Stimulated activated naive B cell treated with anti-CD40 and anti-IgM and Interleukin-4, amounts not matched to agents 10 μg/mL and 1 μg/mL and 100 μg/mL, for 72 hours (primary cell): ENCODE measurements around the gene ESPNL.
A peak's percentile ranks its signal among the peaks of the same experiment; 100 is the strongest.

Experiments
- ATAC-seq, 2 donors: fragments of 150-1000 bp; cut with Tn5 transposase; replicated peaks; 2 replicates each; pipeline ENCODE4 v1.10.0; 2021; ENCODE audit warnings: moderate library complexity in 1 of 2
- DNase-seq: peaks from one replicate; pipeline ENCODE4 v3.0.0; 2021
- H3K27ac Mint-ChIP-seq: one replicate; pipeline ENCODE4 v1.8.0; 2022; ENCODE audit warnings: mild to moderate bottlenecking, mixed read lengths
- H3K27me3 Mint-ChIP-seq, 2 donors: one replicate each; pipeline ENCODE4 v1.8.0; 2022; ENCODE audit warnings: mixed read lengths in 2 of 2
- H3K36me3 Mint-ChIP-seq, 2 donors: one replicate each; pipeline ENCODE4 v1.8.0; 2022; ENCODE audit warnings: mixed read lengths in 2 of 2, mild to moderate bottlenecking in 1 of 2
- H3K4me1 Mint-ChIP-seq, 2 donors: one replicate each; pipeline ENCODE4 v1.8.0; 2022; ENCODE audit warnings: mixed read lengths in 2 of 2, mild to moderate bottlenecking in 1 of 2
- H3K4me3 Mint-ChIP-seq, 2 donors: one replicate each; pipeline ENCODE4 v1.8.0; 2022; ENCODE audit warnings: mild to moderate bottlenecking in 2 of 2, mixed read lengths in 2 of 2, moderate library complexity in 1 of 2
- H3K9me3 Mint-ChIP-seq, 2 donors: one replicate each; pipeline ENCODE4 v1.8.0; 2022; ENCODE audit warnings: mixed read lengths in 2 of 2, mild to moderate bottlenecking in 1 of 2

The ESPNL gene

DNA sequence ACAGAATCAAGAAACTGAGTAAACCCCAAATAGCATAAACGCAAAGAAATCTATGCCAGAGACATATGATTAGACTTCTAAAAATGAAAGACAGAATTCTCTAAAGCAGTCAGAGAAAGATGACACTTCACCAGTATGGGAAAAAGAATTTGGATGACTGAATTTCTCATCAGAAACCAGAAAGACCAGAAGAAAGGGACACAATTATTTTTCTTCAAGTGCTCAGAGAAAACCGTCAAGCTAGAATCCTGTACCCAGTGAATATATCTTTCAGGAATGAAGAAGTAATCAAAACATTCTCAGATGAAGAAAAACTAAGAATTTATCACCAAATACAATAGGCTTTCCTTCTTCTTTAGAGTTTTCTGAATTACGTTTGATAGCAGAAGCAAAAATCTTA, 14.2 kb upstream of the ESPNL start:
- Mint-ChIP-seq H3K27ac (no peak overlapping the region), H3K27me3 (no peaks in the 10 kb centered on the region), H3K36me3 (peaks cover 52 to 70% of the 10 kb centered on the region in 2 donors), H3K9me3 (no peaks in the 10 kb centered on the region), H3K4me1 (peaks cover 4 to 19% of the 10 kb centered on the region in 2 donors), H3K4me3 (no peak overlapping the region)
- DNase-seq: no peak
- ATAC-seq: no peak

DNA sequence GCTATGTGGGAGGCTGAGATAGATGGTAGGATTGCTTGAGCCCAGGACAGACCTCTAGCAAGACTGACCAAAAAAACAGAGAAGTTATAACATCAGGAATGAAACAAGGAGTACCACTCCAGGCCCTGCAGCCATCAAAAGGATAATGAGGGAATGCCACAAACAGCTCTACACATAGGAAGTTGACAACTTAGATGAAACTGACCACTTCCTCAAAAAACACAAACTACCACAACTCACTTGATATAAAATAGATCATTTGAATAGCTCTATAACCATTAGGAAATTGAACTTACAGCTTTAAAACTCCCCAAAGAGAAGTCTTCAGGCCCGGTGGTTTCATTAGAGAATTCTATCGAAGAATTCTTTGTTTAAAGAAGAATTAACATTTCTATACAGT, 12.9 kb upstream of the ESPNL start:
- ATAC-seq (peak; percentile 65 to 69), DNase-seq (no peak)
- H3K36me3 Mint-ChIP-seq: peaks cover 44 to 69% of the 10 kb centered on the region in 2 donors
- H3K27ac Mint-ChIP-seq: peak overlapping the region; percentile 43
- H3K4me3 Mint-ChIP-seq: no peak overlapping the region
- H3K4me1 Mint-ChIP-seq: peaks cover 4 to 19% of the 10 kb centered on the region in 2 donors
- no peaks in the 10 kb centered on the region for H3K27me3 Mint-ChIP-seq
- no peaks in the 10 kb centered on the region for H3K9me3 Mint-ChIP-seq

DNA sequence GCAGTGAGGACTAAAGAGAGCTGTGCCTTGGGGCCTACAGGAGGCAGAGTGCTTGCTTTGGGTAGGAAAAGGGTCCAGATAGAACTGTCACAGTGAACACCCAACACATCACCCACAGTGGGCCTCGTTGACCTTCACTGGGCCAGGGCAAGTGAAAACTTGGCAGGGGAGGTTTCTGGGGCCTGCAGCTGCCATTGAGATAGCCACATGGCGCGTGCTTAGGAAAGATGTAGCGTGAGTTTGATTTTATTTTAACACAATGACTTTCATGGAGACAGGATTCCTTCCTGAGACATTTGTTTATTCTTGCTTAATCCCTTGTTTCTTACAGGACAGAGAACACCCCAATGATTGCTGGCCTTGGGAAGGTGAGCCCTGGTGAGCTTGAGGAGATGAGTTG, 9.3 kb upstream of the ESPNL start:
- H3K36me3 Mint-ChIP-seq: peaks cover 41 to 54% of the 10 kb centered on the region in 2 donors
- H3K27ac Mint-ChIP-seq: no peak overlapping the region
- no peak overlapping the region for H3K4me3 Mint-ChIP-seq
- H3K4me1 Mint-ChIP-seq: peaks cover 7 to 19% of the 10 kb centered on the region in 2 donors
- ATAC-seq: no peak
- H3K9me3 Mint-ChIP-seq: no peaks in the 10 kb centered on the region
- DNase-seq: no peak
- H3K27me3 Mint-ChIP-seq: no peaks in the 10 kb centered on the region

DNA sequence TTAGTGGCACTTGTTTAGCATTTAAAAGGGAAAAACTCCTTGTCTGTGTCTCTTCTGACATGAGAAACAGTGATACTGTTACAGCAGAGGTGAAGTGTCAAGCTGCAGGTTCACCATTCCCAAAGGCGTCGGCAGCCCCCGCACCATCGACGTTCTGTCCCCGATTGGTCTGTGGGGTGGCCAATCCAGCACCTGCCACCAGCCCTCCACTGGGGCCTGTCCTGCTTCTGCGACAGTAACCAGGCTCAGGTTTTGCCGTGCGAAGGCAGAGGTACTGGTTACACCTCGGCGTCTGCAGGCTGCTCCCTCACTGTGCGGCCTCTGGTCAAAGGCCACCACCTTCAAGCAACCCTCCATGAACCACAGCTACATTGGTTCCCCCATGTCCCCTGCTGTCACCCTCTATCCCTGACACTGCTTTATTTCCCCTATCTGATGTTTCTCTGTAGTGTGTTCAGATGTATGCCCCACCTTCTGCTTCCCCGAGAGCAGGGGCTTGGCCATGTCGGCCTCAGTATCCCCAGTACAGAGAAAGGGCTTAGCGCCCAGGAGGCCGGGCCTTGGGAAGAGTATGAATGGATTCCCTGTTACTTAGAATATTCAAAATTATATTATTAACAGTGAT, 8.6 kb upstream of the ESPNL start:
- H3K9me3 Mint-ChIP-seq: no peaks in the 10 kb centered on the region
- H3K27me3 Mint-ChIP-seq: no peaks in the 10 kb centered on the region
- H3K36me3 Mint-ChIP-seq: peaks cover 39 to 53% of the 10 kb centered on the region in 2 donors
- H3K27ac Mint-ChIP-seq: no peak overlapping the region
- no peak for DNase-seq
- H3K4me3 Mint-ChIP-seq: no peak overlapping the region
- H3K4me1 Mint-ChIP-seq: peaks cover 8 to 19% of the 10 kb centered on the region in 2 donors
- ATAC-seq: no peak

DNA sequence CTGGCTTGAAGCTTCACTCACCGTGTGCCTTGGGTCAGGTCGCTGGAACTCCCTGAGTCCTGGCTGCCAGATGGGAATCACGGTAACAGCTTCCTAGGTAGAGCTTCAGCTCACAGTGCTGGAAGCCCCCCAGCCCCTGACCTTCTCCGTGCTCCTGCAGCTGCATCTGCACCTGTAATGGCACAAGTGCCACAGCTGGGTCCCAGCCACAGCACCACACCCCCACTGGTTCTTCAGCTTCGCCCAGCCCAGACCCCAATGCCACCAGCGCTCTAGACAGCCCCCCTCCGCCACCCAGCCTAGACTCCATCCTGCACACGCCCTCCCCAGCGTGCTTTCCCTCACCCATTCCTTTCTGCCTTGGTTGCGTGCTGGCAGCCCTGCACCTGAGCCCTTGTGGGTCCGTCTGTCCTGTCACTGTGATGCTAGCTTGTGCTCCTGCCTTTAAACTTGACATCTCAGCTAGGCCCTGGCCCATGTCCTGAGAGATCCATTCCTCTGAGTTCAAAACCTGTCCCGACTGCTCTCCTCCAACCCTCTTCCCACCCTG, 7.6 kb upstream of the ESPNL start:
- H3K27ac Mint-ChIP-seq: peak overlapping the region; percentile 20

DNA sequence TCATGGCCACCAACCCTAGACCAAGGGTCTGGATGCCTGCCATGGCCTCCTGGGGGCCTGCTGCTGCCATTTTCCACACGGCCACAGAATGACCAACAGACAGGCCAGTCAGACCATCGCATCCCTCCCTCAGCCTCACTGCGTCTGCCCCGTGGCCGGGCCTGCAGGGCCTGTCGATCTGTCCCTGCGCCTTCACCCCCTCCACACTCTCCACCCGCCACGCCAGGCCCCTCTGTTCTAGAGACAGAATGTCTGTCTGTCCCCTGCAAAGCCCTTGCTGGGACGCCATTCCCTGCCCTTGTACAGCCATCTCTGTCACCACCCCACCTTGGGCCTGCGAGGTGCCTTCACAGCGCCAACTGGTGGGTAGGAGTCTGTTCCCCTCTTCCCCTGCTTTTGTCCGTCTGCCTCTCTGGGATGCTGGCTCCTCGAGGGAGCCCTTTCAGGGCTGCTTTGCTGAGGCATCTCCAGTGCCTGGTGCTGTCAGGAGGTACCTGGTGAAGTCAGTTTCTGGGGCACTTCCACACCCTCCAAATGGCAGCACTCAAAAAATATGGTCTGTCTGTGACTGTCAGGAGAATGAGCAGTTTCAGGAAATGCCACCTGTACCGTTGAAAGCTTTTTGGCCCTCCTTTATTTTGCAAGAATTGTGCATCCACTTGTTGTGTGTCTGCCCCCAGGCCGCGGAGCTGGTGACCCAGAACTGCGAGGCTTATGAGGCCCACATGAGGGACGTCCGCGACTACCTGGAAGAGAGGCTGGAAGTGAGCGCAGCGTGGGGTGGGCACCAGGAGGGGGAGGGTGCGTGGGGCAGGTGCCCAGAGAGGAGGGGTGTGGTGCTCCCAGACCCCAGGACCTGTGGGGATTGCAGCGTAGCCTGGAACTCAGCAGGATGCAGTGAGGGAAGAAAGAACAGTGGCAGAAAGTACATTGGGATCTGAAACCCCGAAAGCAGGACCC, 6.7 kb upstream of the ESPNL start:
- ATAC-seq (no peak), DNase-seq (no peak)
- H3K4me1 Mint-ChIP-seq: peaks cover 14 to 18% of the 10 kb centered on the region in 2 donors
- H3K9me3 Mint-ChIP-seq: peaks cover 0 to 3% of the 10 kb centered on the region in 2 donors
- peak overlapping the region; percentile 20 for H3K27ac Mint-ChIP-seq
- H3K27me3 Mint-ChIP-seq: no peaks in the 10 kb centered on the region
- H3K4me3 Mint-ChIP-seq: no peak overlapping the region
- peaks cover 43 to 61% of the 10 kb centered on the region in 2 donors for H3K36me3 Mint-ChIP-seq

More for the DNA sequence above, 7.6 kb upstream of the ESPNL start:
- ATAC-seq: no peak
- no peak overlapping the region for H3K4me3 Mint-ChIP-seq
- peaks cover 7 to 15% of the 10 kb centered on the region in 2 donors for H3K4me1 Mint-ChIP-seq
- H3K27me3 Mint-ChIP-seq: no peaks in the 10 kb centered on the region
- H3K36me3 Mint-ChIP-seq: peaks cover 44 to 58% of the 10 kb centered on the region in 2 donors
- no peak for DNase-seq
- no peaks in the 10 kb centered on the region for H3K9me3 Mint-ChIP-seq

DNA sequence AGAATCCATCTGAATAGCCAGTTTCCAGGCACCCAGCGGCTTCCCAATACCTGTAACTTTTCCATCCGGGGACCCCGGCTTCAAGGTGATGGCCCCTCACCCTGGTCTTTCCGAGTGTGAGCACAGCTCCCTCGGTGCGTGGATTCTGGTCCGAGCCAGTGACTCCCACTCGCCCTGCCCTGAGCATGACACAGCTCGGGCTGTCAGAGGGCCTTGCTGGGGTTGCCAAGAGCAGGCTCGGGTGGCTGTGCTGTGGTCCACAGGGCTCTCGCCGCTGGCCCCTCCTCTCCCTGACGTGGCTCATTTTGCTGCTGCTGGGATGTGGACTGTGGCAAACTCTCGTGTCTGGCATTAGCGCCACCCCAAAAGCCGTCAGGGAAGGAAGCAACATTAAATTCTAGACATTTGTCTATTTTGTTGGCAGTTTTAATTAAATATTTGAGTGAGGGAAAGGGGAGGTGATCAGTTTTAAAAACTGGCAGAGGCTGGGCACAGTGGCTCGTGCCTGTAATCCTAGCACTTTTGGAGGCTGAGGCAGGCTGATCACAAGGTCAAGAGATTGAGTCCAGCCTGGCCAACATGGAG, 5.6 kb upstream of the ESPNL start:
- H3K4me3 Mint-ChIP-seq: no peak overlapping the region
- ATAC-seq (no peak), DNase-seq (no peak)
- H3K27ac Mint-ChIP-seq: peak overlapping the region; percentile 20
- H3K27me3 Mint-ChIP-seq: no peaks in the 10 kb centered on the region
- peaks cover 25 to 26% of the 10 kb centered on the region in 2 donors for H3K4me1 Mint-ChIP-seq
- H3K9me3 Mint-ChIP-seq: peaks cover 0 to 3% of the 10 kb centered on the region in 2 donors
- H3K36me3 Mint-ChIP-seq: peaks cover 42 to 67% of the 10 kb centered on the region in 2 donors

DNA sequence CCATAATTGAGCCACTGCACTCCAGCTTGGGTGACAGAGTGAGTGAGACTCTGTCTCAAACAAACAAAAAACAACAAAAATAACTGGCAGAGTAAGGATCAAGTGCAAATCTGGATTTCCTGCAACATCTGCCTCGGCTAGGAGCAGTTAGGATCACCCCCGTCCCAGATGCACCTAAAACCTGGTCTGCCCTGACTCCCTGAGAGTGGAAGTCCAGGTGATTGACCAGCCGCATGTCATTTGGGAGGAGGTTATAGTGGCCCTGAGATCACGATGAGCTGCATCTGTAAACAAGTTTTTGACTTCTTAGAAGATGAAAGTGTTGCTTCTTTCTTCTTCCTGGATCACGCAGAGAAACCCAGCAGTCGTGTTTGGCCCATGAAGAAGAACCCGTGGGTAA, 5.0 kb upstream of the ESPNL start:
- peaks cover 29 to 30% of the 10 kb centered on the region in 2 donors for H3K4me1 Mint-ChIP-seq
- no peak overlapping the region for H3K27ac Mint-ChIP-seq
- peaks cover 0 to 3% of the 10 kb centered on the region in 2 donors for H3K9me3 Mint-ChIP-seq
- peaks cover 42 to 69% of the 10 kb centered on the region in 2 donors for H3K36me3 Mint-ChIP-seq
- H3K27me3 Mint-ChIP-seq: no peaks in the 10 kb centered on the region
- no peak for ATAC-seq
- DNase-seq: no peak
- H3K4me3 Mint-ChIP-seq: no peak overlapping the region

DNA sequence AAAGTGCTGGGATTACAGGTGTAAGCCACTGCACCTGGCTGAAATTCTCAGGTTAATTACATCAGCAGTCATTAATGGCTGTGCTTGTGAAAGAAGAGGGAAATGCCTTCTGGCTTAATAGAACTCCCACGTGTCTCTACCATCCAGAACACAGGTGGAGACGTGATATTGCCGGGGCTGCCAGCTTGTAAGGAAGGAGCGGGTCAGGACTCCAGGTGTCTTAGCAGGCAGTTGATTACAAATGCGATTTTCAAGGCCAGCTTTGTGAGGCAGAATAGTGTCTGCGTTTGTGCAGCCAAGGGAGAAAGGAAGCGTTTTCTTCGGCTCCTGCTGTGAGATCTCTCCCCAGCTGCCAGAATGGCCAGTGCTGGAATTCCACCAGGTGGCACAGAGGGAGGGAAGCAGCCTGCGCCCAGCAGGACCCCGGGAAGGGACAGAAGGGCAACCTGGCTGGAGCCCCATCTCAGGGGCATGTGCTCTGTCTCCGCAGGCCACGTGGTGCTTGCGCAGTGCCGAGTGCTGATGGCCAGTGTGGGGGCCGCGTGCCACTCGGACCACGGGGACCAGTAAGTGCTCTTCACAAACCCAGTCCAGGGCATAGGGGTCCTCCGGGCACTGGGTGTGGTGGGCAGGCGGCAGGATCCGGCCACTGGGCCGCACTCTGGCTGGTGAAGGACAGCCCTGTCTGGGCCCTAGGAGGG, 3.7 kb upstream of the ESPNL start:
- H3K36me3 Mint-ChIP-seq: peaks cover 42 to 59% of the 10 kb centered on the region in 2 donors
- no peak overlapping the region for H3K4me3 Mint-ChIP-seq
- peaks cover 0 to 3% of the 10 kb centered on the region in 2 donors for H3K9me3 Mint-ChIP-seq
- no peak for DNase-seq
- no peaks in the 10 kb centered on the region for H3K27me3 Mint-ChIP-seq
- H3K27ac Mint-ChIP-seq: peak overlapping the region; percentile 42
- ATAC-seq: no peak
- peaks cover 29 to 41% of the 10 kb centered on the region in 2 donors for H3K4me1 Mint-ChIP-seq

DNA sequence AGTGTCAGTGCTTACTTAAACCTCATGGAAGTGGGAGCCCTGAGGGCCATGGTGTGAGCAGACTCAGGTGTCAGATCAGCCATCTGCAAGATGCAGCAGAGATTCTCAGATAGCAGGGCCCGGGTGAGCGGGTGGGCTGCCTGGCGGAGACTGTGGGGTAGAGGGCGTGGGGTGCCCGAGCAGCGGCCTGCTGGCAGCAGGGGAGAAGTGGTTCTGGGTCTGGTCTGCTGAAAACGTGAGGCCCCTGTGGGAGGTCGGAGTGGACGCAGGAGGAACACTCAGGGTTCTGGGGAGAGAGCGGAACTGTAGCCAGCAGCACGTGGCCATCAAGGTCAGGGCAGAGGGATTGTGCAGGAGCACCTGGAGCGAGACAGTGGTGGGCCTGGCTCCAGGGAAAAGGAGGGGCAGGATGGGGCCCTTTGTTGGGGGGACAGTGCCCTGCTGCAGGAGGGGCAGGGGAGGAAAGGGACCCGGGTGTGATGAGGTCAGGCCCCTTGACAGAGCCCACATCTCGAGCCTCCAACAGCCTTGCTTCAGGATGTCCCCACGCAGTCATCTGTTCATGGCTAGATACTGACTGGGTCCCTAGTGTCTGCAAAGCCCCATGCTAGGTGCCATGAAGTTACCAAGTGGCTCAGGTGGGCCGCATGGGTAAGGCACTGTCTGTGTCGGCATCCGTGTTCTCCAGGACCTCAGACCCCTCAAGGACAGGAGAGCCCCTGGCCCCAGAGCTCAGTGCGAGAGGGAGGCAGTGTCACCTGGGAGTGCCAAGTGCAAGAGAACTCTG, 2.7 kb upstream of the ESPNL start:
- peak overlapping the region; percentile 46 to 52 for H3K4me3 Mint-ChIP-seq
- peaks cover 34 to 49% of the 10 kb centered on the region in 2 donors for H3K4me1 Mint-ChIP-seq
- no peak for ATAC-seq
- no peak for DNase-seq
- no peaks in the 10 kb centered on the region for H3K27me3 Mint-ChIP-seq
- peaks cover 0 to 3% of the 10 kb centered on the region in 2 donors for H3K9me3 Mint-ChIP-seq
- H3K36me3 Mint-ChIP-seq: peaks cover 37 to 51% of the 10 kb centered on the region in 2 donors
- H3K27ac Mint-ChIP-seq: peak overlapping the region; percentile 92

DNA sequence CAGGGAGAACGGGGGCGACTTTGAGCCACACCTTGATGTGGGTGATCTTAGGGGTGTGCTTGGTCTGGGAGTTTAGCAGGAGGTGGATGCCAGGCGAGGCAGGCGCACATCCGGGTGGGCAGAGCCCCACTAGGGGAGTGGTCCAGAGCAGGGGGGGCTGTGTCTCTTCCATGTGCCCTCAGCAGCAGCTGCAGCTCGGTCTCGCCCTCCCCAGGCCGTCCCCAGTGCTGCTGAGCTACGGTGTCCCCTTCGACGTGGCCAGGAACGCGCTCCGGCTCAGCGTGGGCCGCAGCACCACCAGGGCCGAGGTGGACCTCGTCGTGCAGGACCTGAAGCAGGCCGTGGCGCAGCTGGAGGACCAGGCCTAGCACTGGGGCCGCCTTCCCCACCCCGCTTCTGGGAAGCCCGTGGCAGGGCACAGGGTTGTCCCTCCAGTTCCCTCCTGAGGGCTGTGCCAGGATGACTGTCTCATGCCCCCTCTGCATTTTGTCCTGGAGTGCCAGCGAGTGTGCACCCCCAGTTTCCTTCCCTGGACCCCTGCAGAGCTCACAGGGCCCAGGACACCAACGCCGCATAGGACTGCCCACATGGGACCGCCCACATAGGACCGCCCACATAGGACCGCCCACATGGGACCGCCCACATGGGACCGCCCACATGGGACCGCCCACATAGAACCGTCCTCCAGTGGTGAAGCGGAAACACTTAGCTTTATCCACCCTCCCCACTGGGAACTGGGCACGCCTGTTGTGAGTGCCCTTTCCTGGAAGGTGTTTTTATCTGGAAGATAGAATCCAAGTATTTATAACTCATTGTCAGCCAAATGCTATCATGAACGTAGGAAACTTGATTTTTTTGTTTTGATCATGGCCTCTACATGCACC, 1.9 kb upstream of the ESPNL start:
- Mint-ChIP-seq H3K4me3 (peak overlapping the region; percentile 86 to 87), H3K27me3 (no peaks in the 10 kb centered on the region), H3K9me3 (peaks cover 0 to 3% of the 10 kb centered on the region in 2 donors), H3K4me1 (peaks cover 38 to 56% of the 10 kb centered on the region in 2 donors), H3K27ac (peak overlapping the region; percentile 98), H3K36me3 (peaks cover 31 to 42% of the 10 kb centered on the region in 2 donors)
- peak; percentile 50 for DNase-seq
- ATAC-seq: peak; percentile 53 to 55

DNA sequence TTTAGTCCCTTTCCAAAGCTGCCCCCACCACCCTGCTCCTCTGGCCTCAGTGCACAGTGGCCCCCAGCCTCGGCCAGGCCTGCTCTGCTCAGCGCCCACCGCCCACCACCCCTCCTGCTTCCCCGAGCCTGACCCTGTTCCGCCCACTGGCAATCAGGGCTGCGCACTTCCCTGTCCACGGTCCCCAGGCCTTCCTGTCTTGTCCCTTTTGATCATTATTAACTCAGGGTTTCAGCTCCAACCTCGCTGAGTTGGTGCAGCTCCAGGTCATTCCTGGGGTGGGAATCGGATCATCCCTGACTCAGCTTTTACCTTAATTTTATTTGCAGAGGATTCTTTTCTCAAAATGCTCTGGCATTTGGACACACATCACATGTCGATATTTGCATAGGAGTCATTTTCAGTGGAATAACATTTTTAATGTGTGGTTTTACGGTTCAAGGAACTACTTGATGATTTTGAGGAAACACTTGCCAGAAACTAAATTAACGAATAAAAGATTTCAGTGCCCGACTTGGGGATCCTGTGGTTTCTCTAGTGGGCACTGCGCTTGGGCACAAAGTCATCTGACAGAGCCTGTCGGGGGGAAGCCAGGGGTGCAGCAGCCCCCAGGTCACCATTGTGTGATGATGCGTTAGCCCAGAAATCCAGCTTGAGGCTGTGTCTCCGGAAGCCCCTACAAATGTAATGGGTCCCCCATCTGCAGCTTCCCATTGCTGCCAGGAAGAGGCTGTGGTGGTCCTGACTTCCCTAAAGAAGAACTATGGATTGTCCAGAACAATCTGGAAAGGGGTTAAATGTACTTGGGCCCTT, 1.0 kb upstream of the ESPNL start:
- peak; percentile 75 to 80 for ATAC-seq
- Mint-ChIP-seq H3K9me3 (peaks cover 0 to 3% of the 10 kb centered on the region in 2 donors), H3K4me1 (peaks cover 38 to 65% of the 10 kb centered on the region in 2 donors), H3K4me3 (peak overlapping the region; percentile 86 to 87), H3K27me3 (no peaks in the 10 kb centered on the region), H3K36me3 (peaks cover 28 to 38% of the 10 kb centered on the region in 2 donors), H3K27ac (peak overlapping the region; percentile 98)
- DNase-seq: peak; percentile 14
